Measurements from ENCODE around the gene NEURL1.

- TF ChIP-seq CTCF (IDR thresholded peaks at IDR 0.05; ENCODE audit: poor library complexity) (no peak), EZH2 (IDR thresholded peaks at IDR 0.05; ENCODE audit: borderline replicate concordance) (no peak), EZH2phosphoT487 (IDR thresholded peaks at IDR 0.05; ENCODE audit: low read depth, severe bottlenecking, unreplicated experiment) (no peak)
Measured at GRCh38 chr10:103449208-103450144, 44.0 kb upstream of the NEURL1 start.

Data from hepatocyte (in vitro differentiated cells).